CD4-positive, alpha-beta T cell treated with Interleukin-4 for 1 hour (primary cell): ENCODE measurements around the gene SERTAD2.

ENCODE experiments used
- DNase-seq, 2 donors: peaks; one replicate each; pipeline ENCODE4 v3.0.0-alpha.2; 2020 to 2022

SERTAD2 gene

GRCh38 chr2:64627860-64628841, 25.6 kb downstream of the SERTAD2 start:
- no peak for DNase-seq

DNA sequence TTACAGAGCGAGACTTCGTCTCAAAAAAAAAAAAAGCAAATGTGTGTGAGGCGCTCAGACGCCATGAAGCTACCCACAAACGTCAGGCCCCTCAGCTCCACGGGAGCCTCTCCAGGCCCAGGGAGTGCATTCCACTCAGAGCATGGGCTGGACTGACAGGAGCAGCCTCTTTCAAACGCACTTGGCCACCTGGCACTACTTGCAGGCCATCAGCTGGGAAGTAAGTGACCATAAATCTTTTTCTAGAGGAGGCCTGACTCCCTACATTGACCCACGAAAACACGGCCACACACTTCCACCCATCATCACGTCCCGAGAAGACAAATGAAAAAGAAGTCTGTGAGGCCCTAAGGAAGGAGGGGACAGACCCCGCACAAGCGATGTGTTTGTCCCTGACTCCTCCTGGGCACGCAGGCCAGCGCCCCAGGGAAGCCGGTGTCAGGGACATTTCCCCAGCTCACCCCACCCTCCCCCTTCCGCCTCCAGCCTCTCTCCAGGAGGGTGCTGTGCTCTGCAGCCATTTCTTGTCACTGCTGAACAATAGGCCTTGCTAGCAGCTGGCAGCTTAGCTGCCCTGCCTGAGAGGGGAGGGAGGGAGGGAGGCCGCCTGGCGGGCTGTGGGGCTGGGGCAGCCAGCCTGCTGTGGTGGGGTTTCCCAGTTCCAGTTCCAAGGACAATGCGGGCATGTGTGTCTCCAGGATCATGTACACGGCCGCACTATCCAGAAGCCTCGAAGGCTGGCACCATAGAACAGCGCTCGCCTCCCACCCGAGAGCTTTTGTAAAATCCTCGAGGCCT, 26.6 kb downstream of the SERTAD2 start:
- no peak for DNase-seq

GRCh38 chr2:64626146-64626809, 27.4 kb downstream of the SERTAD2 start:
- no peak for DNase-seq

- no peak for DNase-seq
Measured at GRCh38 chr2:64625299-64626145, 28.2 kb downstream of the SERTAD2 start.

DNA sequence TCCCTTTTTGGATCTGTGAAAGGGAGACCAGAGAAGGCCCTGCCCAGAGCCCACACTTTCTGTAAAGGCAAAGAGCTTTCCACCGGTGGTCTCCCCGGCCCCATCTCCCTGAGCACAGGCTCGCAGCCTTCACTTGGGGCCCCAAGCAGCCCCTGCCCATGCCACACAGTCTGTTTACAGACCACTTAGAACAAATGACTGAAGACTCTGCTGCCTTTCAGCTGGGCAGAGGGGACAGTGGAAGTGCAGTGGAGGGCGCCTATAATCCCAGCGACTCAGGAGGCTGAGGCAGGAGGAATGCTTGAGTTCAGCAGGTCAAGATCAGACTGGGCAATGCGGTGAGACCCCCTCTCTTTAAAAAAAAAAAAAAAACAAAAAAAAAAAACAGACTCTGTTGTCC, 28.9 kb downstream of the SERTAD2 start:
- no peak for DNase-seq

DNA sequence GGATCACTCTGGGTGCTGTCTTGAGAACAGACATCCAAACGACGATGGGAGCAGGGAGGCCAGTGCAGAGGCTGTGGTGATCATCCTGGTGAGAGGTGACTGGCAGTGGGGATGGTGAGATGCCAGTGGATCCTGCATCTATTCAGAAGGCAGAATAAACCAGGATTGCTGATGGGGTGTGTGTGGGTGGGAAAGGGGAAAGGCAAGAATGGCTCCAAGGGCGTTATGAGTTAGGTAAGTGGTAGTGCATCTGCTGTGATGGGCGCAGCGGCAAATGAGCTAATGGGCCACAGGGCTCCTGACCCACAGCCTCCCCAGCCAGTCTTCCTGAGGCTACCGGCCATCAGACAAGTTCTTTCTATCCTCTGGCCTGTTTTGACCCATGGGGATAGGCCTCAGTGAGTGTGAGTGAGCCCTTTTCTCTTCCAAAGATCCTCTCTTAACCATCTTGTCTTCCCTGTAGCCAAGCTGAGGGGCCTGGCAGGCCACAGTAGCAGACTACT, 29.6 kb downstream of the SERTAD2 start:
- DNase-seq, result no peak

DNA sequence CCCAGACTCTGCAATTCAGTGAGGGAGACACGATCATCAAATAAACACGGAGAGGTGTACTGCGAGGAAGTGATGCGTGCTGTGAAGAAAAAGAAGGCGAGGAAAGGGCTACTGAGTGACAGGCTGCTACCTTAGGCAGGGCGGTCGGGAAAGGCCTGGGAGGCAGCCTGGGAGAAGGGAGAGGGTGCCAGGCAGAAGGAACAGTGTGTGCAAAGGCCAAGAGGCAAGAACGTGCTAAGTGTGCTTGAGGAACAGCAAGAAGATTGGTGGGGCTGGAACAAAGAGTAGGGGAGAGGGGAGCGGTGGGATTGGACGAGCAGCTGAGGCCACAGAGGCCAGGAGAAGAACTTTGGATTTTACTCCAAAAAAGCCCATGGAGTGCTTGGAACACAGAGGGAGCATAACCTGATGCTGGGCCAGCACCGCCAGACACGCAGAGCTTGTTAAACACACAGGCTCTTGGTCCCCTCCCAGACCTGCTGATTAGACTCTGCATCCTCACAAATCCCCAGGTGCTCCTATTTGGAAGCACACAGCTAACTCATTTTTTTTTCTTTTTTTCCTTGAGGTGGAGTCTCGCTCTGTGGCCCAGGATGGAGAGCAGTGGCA, 30.4 kb downstream of the SERTAD2 start:
- DNase-seq, result no peak

GRCh38 chr2:64622443-64623241, 31.1 kb downstream of the SERTAD2 start:
- DNase-seq, result no peak

DNA sequence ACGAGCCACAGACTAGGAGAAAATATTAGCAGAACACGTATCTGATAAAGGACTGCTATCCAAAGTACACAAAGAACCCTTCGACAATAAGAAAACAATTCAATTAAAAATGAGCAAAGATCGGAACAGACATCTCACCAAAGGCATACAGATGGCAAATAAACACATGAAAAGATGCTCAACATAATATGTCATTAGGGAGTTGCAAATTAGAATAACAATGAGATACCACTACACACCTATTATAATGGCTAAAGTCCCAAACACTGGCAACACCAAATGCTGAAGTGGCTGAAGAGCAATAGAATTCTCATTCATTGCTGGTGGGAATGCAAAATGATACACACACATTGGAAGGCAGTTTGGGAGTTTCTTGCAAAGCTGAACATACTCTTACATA, 33.1 kb downstream of the SERTAD2 start:
- no peak for DNase-seq

DNA sequence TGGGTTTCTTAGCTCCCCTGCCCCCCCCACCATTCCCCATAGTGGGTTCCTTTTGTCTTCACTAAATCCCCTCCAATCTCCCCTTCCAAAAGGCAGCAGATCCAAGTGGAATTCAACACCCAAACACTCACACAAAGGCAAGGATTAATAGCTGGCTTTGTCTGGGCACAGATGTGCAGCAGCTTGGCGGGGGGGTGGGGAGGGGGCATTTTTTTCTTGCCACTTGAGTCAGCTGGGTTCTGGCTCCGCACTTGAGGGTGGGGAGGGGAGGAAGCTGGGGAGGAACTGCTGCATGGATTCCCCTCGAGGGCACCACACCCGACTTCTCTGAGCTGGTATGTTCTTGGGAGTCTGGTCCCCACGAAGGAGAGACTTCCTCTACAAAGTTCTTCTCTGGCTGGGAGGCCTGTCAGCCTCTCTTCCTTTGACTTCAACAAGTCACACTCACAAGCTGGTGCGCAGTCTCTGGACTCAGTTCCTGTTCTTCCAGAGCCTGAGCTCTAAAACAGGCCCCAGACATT, 36.0 kb downstream of the SERTAD2 start:
- DNase-seq, result no peak

DNA sequence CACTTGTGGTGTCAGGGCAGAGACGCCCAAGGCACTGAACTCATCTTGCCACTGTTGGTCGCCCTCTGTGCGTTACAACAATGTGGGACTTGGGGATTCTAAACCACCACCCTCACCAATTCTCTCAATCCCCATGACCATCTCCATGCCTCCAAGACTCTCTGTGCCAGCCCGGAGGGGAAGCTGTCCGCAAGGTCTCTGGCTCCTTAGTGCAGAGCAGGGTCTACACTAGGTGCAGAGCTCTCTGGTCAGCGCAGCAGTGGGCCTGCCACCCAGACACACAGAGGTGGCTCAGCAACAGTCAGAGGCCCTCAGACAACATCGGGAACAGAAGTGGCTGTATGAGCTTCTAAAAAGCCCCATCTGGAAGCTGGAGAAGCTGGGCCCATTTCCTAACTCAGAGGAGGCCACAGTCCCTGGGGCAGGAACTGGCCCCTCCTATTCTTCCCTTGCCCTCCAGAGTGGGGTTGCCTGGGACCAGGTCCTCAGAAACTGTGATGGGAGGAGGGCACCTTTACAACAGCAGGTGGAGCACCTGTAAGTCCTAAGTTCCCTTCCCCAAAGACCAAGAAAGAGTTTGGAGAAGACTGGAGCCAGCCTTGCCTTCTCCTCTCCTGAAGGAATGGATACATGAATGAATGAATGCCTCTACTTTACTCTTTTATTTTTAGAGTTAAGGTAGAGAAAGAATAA, 37.7 kb downstream of the SERTAD2 start:
- no peak for DNase-seq

DNA sequence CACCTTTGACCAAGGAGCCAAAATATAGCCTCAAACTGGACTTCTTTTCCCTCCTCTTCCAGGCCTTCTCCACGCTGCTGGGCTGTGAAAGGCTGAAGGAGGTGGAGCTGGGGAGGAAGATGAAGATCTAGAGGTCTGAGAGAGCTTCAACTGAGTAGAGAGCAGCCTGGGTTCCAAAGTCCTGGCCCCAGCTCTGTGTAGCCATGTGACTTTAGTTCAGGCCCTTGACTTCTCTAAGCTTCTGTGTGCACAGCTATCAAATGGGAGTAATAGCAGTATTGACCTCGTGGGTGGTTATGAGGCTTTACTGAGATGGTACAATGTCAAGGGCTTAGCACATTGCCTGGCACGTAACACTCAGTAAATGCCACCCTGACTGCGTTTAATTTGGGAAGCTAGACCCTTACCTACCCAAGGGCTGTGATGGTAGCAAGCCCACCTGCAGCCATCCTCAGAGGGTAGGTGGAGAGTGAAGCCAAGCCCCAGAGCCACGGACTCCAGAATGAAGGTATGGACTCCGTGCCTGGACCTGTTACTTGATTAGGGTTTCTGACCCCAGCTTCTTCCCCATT, 38.4 kb downstream of the SERTAD2 start:
- no peak for DNase-seq

GRCh38 chr2:64613276-64613675, 40.4 kb downstream of the SERTAD2 start:
- no peak for DNase-seq

- no peak for DNase-seq
Measured at GRCh38 chr2:64612575-64613195, 41.0 kb downstream of the SERTAD2 start.

DNA sequence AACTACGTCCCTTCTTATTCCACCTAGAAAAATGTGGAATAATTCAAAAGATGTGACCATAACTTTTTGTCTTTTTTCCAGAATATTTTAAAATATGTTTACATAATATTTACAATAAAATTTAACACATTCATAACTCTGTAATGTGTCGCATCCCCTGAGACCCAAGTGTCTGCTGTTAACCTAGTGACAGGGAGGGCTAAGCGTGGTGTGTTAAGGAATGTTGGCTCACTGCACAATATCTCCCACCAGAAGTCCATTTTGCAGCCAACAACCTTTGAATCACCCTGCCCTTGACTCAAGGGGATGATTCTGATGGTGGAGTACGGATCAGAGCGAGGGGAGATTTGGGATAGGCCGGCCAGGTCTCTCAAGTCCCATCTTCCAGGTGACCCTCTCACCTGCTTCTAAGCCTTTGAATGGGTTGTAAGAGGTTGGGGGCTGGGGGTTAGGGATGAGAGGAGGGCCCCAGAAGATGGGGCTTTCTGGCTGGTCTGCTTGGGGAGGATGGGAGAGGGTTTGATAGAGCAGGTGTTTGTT, 43.3 kb downstream of the SERTAD2 start:
- DNase-seq, result no peak

DNA sequence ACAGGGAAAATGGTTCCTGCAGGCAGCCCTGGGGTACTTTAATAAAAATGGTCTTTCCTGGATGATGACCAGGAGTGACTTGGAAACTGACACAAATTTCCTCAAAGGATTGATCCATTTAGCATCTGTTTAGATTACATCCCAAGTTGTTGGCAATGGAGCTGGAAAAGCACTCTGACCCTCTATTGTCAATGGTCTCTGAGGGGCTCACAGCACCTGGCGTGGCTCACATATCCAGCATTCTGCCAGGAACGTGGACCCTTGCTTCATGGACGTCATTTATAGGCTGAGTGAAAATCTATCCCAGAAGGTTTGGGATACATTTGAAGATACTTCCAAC, 43.8 kb downstream of the SERTAD2 start:
- no peak for DNase-seq

GRCh38 chr2:64609227-64609941, 44.3 kb downstream of the SERTAD2 start:
- DNase-seq, result peak; percentile 70 to 72

- DNase-seq, result no peak
Measured at GRCh38 chr2:64608867-64609226, 44.9 kb downstream of the SERTAD2 start.
